GM12872 (cell line): Measurements from ENCODE around the gene C1orf159.

Source experiments
- CTCF ChIP-seq: IDR thresholded peaks from 3 replicates; pipeline ENCODE4 v1.5.1; 2011; ENCODE audit warnings: low read depth, mild to moderate bottlenecking, low read length, moderate library complexity; ENCODE audit not compliant: insufficient read depth

Gene C1orf159

DNA sequence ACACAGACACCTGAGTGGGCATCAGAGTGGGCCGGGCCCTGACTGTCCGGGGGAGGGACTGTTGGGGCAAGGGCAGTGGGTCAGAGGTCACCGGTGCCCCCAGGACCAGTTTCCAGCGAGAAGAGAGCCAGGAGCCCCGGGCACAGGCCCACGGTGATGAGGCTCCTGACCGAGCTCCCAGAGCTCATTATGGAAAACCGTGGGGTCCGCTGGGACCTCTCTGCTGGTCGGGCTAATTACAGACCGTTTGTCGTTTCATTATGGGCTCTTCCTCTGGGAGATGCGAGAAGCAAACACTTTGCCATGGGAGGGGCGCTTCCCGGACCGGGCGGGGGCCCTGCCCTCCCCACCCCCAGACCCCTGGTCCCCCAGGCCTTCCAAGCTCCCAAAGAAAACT, 45.8 kb upstream of the C1orf159 start:
- TF ChIP-seq CTCF, result no peak

DNA sequence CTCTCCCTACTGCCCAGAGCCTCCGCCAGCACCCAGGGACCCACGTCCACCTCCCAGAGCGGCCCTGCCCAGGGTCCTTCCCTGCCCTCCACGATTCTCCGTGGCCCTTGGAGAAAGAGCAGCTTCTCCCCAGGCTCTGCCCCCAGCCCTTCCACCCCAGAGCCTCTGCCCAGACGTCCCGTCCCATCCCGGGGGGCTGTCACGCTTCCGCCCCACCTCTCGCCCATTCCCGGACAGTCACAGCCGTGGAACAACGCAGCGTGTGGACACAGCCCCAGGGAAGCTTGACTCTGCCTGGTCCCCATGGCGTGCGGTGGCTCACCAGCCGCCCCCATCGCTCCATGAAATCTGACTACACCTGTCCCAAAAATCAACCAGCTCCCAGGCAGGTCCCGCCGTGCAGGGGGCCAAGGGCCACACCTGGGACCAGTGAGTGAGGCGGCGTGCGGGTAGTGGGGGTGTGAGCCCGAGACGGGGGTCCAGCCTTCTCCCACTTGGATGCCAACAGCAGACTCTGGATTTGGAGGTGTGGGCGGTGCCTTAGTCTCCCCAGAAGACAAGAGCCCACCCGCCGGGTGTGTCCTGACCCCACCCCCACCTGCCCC, 45.3 kb upstream of the C1orf159 start:
- TF ChIP-seq CTCF, result no peak

- TF ChIP-seq CTCF, result no peak
These were observed 44.5 kb upstream of the C1orf159 start for GRCh38 chr1:1160281-1160930.

- TF ChIP-seq CTCF, result no peak
These were observed 42.2 kb upstream of the C1orf159 start for GRCh38 chr1:1157914-1158710.

DNA sequence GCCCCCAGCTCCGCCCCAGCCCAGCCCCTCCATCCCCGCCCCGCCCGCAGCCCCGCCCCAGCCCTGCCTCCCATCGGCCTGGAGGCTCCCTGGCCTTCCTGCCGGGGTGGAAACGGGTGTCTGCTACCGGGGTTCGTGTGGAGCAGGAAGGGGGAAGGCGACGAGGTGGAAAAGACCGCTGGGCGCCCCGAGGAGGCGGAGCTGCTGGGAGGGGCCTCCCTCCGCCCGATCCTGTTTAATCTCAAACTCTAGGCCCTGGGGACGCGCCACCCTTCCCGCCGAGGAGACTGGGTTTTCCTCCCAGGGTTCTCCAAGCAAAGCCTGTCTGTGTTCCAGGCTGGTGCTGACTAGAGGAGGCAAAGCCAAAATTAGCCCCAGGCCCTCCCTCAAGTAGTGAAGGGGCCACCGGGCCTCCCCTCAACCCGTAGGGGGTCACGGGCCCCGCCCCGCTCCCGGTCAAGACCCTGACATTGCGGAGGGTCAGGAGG, 41.6 kb upstream of the C1orf159 start:
- TF ChIP-seq CTCF, result no peak

DNA sequence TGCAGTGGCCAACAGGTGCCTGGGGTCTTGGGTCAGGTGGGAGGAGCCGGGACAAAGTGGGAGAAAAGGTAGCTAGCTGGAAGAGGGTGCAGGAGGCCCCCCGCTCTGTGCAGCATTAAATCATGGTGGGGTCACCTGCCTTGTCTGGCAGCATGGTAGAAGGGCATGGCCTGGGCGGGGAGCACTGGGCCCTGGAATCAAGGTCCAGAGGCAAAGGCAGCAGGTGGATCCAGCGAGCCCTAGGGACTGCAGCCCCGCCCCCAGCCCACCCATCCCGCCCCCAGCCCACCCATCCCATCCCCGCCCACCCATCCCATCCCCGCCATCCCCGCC, 41.1 kb upstream of the C1orf159 start:
- TF ChIP-seq CTCF, result no peak

- no peak for TF ChIP-seq CTCF
These were observed 40.5 kb upstream of the C1orf159 start for GRCh38 chr1:1156140-1157032.
